H9 (cell line): ENCODE data around the gene MED7. TPM values are rescaled to one million over a fixed set of nuclear protein-coding genes. Genes with fewer than 3 reads are reported as not detected.

Source experiments
- DNase-seq: peaks from one replicate; pipeline ENCODE4 v3.0.0-alpha.2; 2017
- H2AFZ ChIP-seq: one replicate; pipeline ENCODE4 v1.6.1; 2013; ENCODE audit warnings: mild to moderate bottlenecking, low read length, control low read depth, moderate library complexity
- H2AK5ac ChIP-seq: 2 replicates; pipeline ENCODE4 v1.6.1; 2013; ENCODE audit warnings: low read length, control low read depth, mixed read lengths; ENCODE audit not compliant: insufficient read length
- H2BK120ac ChIP-seq: one replicate; pipeline ENCODE4 v1.6.1; 2013; ENCODE audit warnings: low read depth, mild to moderate bottlenecking, low read length, control low read depth, inconsistent platforms; ENCODE audit not compliant: poor library complexity, severe bottlenecking
- H2BK12ac ChIP-seq: 2 replicates; pipeline ENCODE4 v1.6.1; 2013; ENCODE audit warnings: low read length, control low read depth, mixed read lengths, low read depth; ENCODE audit not compliant: insufficient read length
- H2BK15ac ChIP-seq: 2 replicates; pipeline ENCODE4 v1.6.1; 2013; ENCODE audit warnings: low read depth, low read length, control low read depth
- H2BK20ac ChIP-seq: one replicate; pipeline ENCODE4 v1.6.1; 2013; ENCODE audit warnings: low read depth, mild to moderate bottlenecking, low read length, control low read depth, inconsistent platforms; ENCODE audit not compliant: poor library complexity, severe bottlenecking
- H2BK5ac ChIP-seq: 2 replicates; pipeline ENCODE4 v1.6.1; 2013; ENCODE audit warnings: low read length, control low read depth, mixed read lengths; ENCODE audit not compliant: insufficient read length
- H3K14ac ChIP-seq: 2 replicates; pipeline ENCODE4 v1.6.1; 2013; ENCODE audit warnings: low read length, control low read depth; ENCODE audit not compliant: insufficient read depth
- H3K18ac ChIP-seq: 2 replicates; pipeline ENCODE4 v1.6.1; 2013; ENCODE audit warnings: low read depth, mild to moderate bottlenecking, mixed read lengths, low read length, control low read depth; ENCODE audit not compliant: insufficient read length
- H3K23ac ChIP-seq: 2 replicates; pipeline ENCODE4 v1.6.1; 2013; ENCODE audit warnings: low read length, control low read depth, mixed read lengths, low read depth; ENCODE audit not compliant: insufficient read length
- H3K23me2 ChIP-seq: 2 replicates; pipeline ENCODE4 v1.6.1; 2013; ENCODE audit warnings: low read depth, mild to moderate bottlenecking, mixed read lengths, low read length, control low read depth; ENCODE audit not compliant: insufficient read length, poor library complexity, severe bottlenecking
- H3K27ac ChIP-seq: 2 replicates; pipeline ENCODE4 v1.5.1; 2013; ENCODE audit warnings: low read length, control low read depth, mixed read lengths, low read depth; ENCODE audit not compliant: insufficient read length
- H3K27me3 ChIP-seq: 2 replicates; pipeline ENCODE4 v1.6.1; 2013; ENCODE audit warnings: low read length, control low read depth, inconsistent platforms; ENCODE audit not compliant: insufficient read depth
- H3K4ac ChIP-seq: 2 replicates; pipeline ENCODE4 v1.6.1; 2013; ENCODE audit warnings: low read depth, mild to moderate bottlenecking, control low read depth, inconsistent platforms, low read length, moderate library complexity
- H3K4me1 ChIP-seq: 2 replicates; pipeline ENCODE4 v1.6.1; 2013; ENCODE audit warnings: low read length, control low read depth, inconsistent platforms; ENCODE audit not compliant: insufficient read depth
- H3K4me2 ChIP-seq: 2 replicates; pipeline ENCODE4 v1.6.1; 2013; ENCODE audit warnings: low read length, control low read depth, mixed read lengths; ENCODE audit not compliant: insufficient read length, insufficient read depth
- H3K56ac ChIP-seq: 2 replicates; pipeline ENCODE4 v1.6.1; 2013; ENCODE audit warnings: low read depth, mild to moderate bottlenecking, mixed read lengths, low read length, control low read depth; ENCODE audit not compliant: insufficient read length
- H3K79me1 ChIP-seq: 2 replicates; pipeline ENCODE4 v1.6.1; 2013; ENCODE audit warnings: low read depth, mild to moderate bottlenecking, moderate library complexity, low read length, control low read depth, inconsistent platforms; ENCODE audit not compliant: insufficient read depth, poor library complexity, severe bottlenecking
- H3K79me2 ChIP-seq: 2 replicates; pipeline ENCODE4 v1.6.1; 2013; ENCODE audit warnings: low read length, control low read depth, inconsistent platforms; ENCODE audit not compliant: insufficient read depth
- H3K9ac ChIP-seq: 2 replicates; pipeline ENCODE4 v1.6.1; 2013; ENCODE audit warnings: low read length, control low read depth, mixed read lengths; ENCODE audit not compliant: insufficient read length; ENCODE audit errors: extremely low read depth
- H3K9me3 ChIP-seq: one replicate; pipeline ENCODE4 v1.6.1; 2013; ENCODE audit warnings: low read depth, low read length, inconsistent platforms; ENCODE audit not compliant: control insufficient read depth
- H3T11ph ChIP-seq: one replicate; pipeline ENCODE4 v1.6.1; 2013; ENCODE audit warnings: mild to moderate bottlenecking, low read length, control low read depth, inconsistent platforms
- H4K20me1 ChIP-seq: one replicate; pipeline ENCODE4 v1.6.1; 2013; ENCODE audit not compliant: control insufficient read depth, insufficient read length, insufficient read depth
- H4K5ac ChIP-seq: 2 replicates; pipeline ENCODE4 v1.6.1; 2013; ENCODE audit warnings: low read depth, mild to moderate bottlenecking, mixed read lengths, low read length, control low read depth; ENCODE audit not compliant: insufficient read length
- H4K8ac ChIP-seq: replicated peaks from 2 replicates; pipeline ENCODE4 v1.6.1; 2013; ENCODE audit warnings: low read length, control low read depth, mixed read lengths, low read depth; ENCODE audit not compliant: insufficient read length
- H4K91ac ChIP-seq: 2 replicates; pipeline ENCODE4 v1.6.1; 2013; ENCODE audit warnings: low read depth, mild to moderate bottlenecking, moderate library complexity, mixed read lengths, low read length, control low read depth; ENCODE audit not compliant: insufficient read length
- H3K27ac Mint-ChIP-seq, 3 experiments: 2 replicates in 2 of 3; 3 replicates in 1 of 3; pipeline ENCODE4 v1.8.0; 2020 to 2021; ENCODE audit warnings: mixed read lengths in 3 of 3, mild to moderate bottlenecking in 1 of 3, moderate library complexity in 1 of 3
- H3K27me3 Mint-ChIP-seq: 2 replicates; pipeline ENCODE4 v1.8.0; 2021; ENCODE audit warnings: low read depth, mild to moderate bottlenecking, moderate library complexity, mixed read lengths
- H3K36me3 Mint-ChIP-seq, 3 experiments: 2 replicates in 2 of 3; 3 replicates in 1 of 3; pipeline ENCODE4 v1.8.0; 2020 to 2021; ENCODE audit warnings: low read depth in 3 of 3, mixed read lengths in 3 of 3; ENCODE audit not compliant: insufficient read depth in 1 of 3
- H3K4me1 Mint-ChIP-seq, 2 experiments: 2 replicates each; pipeline ENCODE4 v1.8.0; 2020; ENCODE audit warnings: mixed read lengths in 2 of 2
- H3K4me3 Mint-ChIP-seq, 2 experiments: 2 replicates in 1 of 2; 3 replicates in 1 of 2; pipeline ENCODE4 v1.8.0; 2020 to 2021; ENCODE audit warnings: mild to moderate bottlenecking in 2 of 2, mixed read lengths in 2 of 2, moderate library complexity in 1 of 2
- H3K9me3 Mint-ChIP-seq, 2 experiments: 2 replicates in 1 of 2; 3 replicates in 1 of 2; pipeline ENCODE4 v1.8.0; 2020; ENCODE audit warnings: mild to moderate bottlenecking in 2 of 2, mixed read lengths in 2 of 2, moderate library complexity in 1 of 2
- CTCF ChIP-seq: fragments of 200-600 bp; sonication (generic); conservative IDR thresholded peaks from 3 replicates; pipeline ENCODE4 v1.8.0; 2021; ENCODE audit warnings: antibody characterized with exemption, mild to moderate bottlenecking
- total RNA-seq: library from RNA; stranded (reverse); gene quantifications from 2 replicates; pipeline ENCODE4 v1.2.1, GENCODE V29; 2021

The MED7 gene
- total RNA-seq, 1 experiment from 2014 or later: 10.7 TPM

- H3K23ac ChIP-seq: no peak overlapping the region
- H2AK5ac ChIP-seq: no peak overlapping the region
- no peak for DNase-seq
- no peaks in the 10 kb centered on the region for H3K9me3 ChIP-seq
- no peaks in the 10 kb centered on the region for H3K23me2 ChIP-seq
- peaks cover 2% of the 10 kb centered on the region; the same call in 1 of the 2 replicates for H3K27me3 ChIP-seq
- Mint-ChIP-seq H3K9me3 (peaks cover 2 to 4% of the 10 kb centered on the region in 2 experiments; a peak in 3 of 5 replicates), H3K27me3 (no peaks in the 10 kb centered on the region), H3K4me1 (peaks cover 8 to 11% of the 10 kb centered on the region in 2 experiments; a peak in 3 of 4 replicates), H3K27ac (no peak overlapping the region), H3K4me3 (no peak overlapping the region), H3K36me3 (peaks cover 0 to 4% (median 0%) of the 10 kb centered on the region in 3 experiments; a peak in 1 of 7 replicates)
- no peak overlapping the region for H3T11ph ChIP-seq
- no peak overlapping the region for H2BK15ac ChIP-seq
- H2BK12ac ChIP-seq: no peak overlapping the region
- H2AFZ ChIP-seq: no peak overlapping the region
- H3K56ac ChIP-seq: no peak overlapping the region
- H3K27ac ChIP-seq: no peak overlapping the region
- H2BK5ac ChIP-seq: no peak overlapping the region
- H4K91ac ChIP-seq: no peak overlapping the region
- no peak overlapping the region for H3K9ac ChIP-seq
- H4K8ac ChIP-seq: no peak overlapping the region
- H3K18ac ChIP-seq: no peak overlapping the region
- no peaks in the 10 kb centered on the region for H3K79me1 ChIP-seq
- H3K79me2 ChIP-seq: no peaks in the 10 kb centered on the region
- H3K4me1 ChIP-seq: no peaks in the 10 kb centered on the region
- no peak overlapping the region for H3K14ac ChIP-seq
- no peak overlapping the region for H2BK120ac ChIP-seq
- no peaks in the 10 kb centered on the region for H4K20me1 ChIP-seq
- no peak overlapping the region for H4K5ac ChIP-seq
- H3K4me2 ChIP-seq: no peak overlapping the region
- H2BK20ac ChIP-seq: no peak overlapping the region
- no peak overlapping the region for H3K4ac ChIP-seq
- TF ChIP-seq CTCF: no peak
These were observed 21.0 kb downstream of the MED7 start for GRCh38 chr5:157121709-157122108.
